ENCODE results near the gene BNC2.

The BNC2 gene

GRCh38 chr9:16834817-16835216 is 35.7 kb downstream of the BNC2 start:
- no peak overlapping the region for H3K4me3 ChIP-seq (ENCODE audit: low read depth, low read length, poor library complexity, severe bottlenecking)
- H3K9ac ChIP-seq (ENCODE audit: low read length): no peak overlapping the region
- no peaks in the 10 kb centered on the region for H3K9me2 ChIP-seq (ENCODE audit: low read depth, low read length)
- H3K4me2 ChIP-seq (ENCODE audit: low read length): no peak overlapping the region
- H3K9me3 ChIP-seq (ENCODE audit: low read length): no peaks in the 10 kb centered on the region
- H3K4me1 ChIP-seq (ENCODE audit: insufficient read depth, low read length, severe bottlenecking): no peaks in the 10 kb centered on the region
- no peaks in the 10 kb centered on the region for H3K79me2 ChIP-seq (ENCODE audit: insufficient read depth, low read length)
- H3K27me3 ChIP-seq (ENCODE audit: insufficient read depth, low read length): no peaks in the 10 kb centered on the region
- TF ChIP-seq CTCF (IDR thresholded peaks at IDR 0.05; ENCODE audit: low read length): no peak
- TF ChIP-seq EZH2 (IDR thresholded peaks at IDR 0.05; ENCODE audit: borderline replicate concordance, low read length): no peak
- no peaks in the 10 kb centered on the region for H3K36me3 ChIP-seq (ENCODE audit: insufficient read depth, low read length)
- no peaks in the 10 kb centered on the region for H3F3A ChIP-seq (ENCODE audit: insufficient read depth, low read length)
- H3K27ac ChIP-seq (ENCODE audit: low read depth, low read length, poor library complexity, severe bottlenecking): no peak overlapping the region
- no peaks in the 10 kb centered on the region for H4K20me1 ChIP-seq (ENCODE audit: insufficient read depth, low read length)
- H2AFZ ChIP-seq (ENCODE audit: low read length): no peak overlapping the region

- Histone ChIP-seq H3K9me3 (ENCODE audit: low read length) (no peaks in the 10 kb centered on the region), H3K36me3 (ENCODE audit: insufficient read depth, low read length) (no peaks in the 10 kb centered on the region), H3F3A (ENCODE audit: insufficient read depth, low read length) (no peaks in the 10 kb centered on the region), H2AFZ (ENCODE audit: low read length) (no peak overlapping the region), H3K9ac (ENCODE audit: low read length) (no peak overlapping the region), H3K27ac (ENCODE audit: low read depth, low read length, poor library complexity, severe bottlenecking) (no peak overlapping the region), H3K27me3 (ENCODE audit: insufficient read depth, low read length) (no peaks in the 10 kb centered on the region), H4K20me1 (ENCODE audit: insufficient read depth, low read length) (no peaks in the 10 kb centered on the region), H3K4me3 (ENCODE audit: low read depth, low read length, poor library complexity, severe bottlenecking) (no peak overlapping the region), H3K4me2 (ENCODE audit: low read length) (no peak overlapping the region), H3K9me2 (ENCODE audit: low read depth, low read length) (no peaks in the 10 kb centered on the region), H3K79me2 (ENCODE audit: insufficient read depth, low read length) (no peaks in the 10 kb centered on the region), H3K4me1 (ENCODE audit: insufficient read depth, low read length, severe bottlenecking) (no peaks in the 10 kb centered on the region)
- TF ChIP-seq EZH2 (IDR thresholded peaks at IDR 0.05; ENCODE audit: borderline replicate concordance, low read length) (no peak), CTCF (IDR thresholded peaks at IDR 0.05; ENCODE audit: low read length) (no peak)
Observed at GRCh38 chr9:16833296-16833835, 37.1 kb downstream of the BNC2 start.

GRCh38 chr9:16832101-16832500 is 38.4 kb downstream of the BNC2 start:
- H2AFZ ChIP-seq (ENCODE audit: low read length): no peak overlapping the region
- H4K20me1 ChIP-seq (ENCODE audit: insufficient read depth, low read length): no peaks in the 10 kb centered on the region
- no peaks in the 10 kb centered on the region for H3K36me3 ChIP-seq (ENCODE audit: insufficient read depth, low read length)
- H3K27ac ChIP-seq (ENCODE audit: low read depth, low read length, poor library complexity, severe bottlenecking): no peak overlapping the region
- H3K9me2 ChIP-seq (ENCODE audit: low read depth, low read length): no peaks in the 10 kb centered on the region
- H3K4me2 ChIP-seq (ENCODE audit: low read length): no peak overlapping the region
- no peaks in the 10 kb centered on the region for H3K4me1 ChIP-seq (ENCODE audit: insufficient read depth, low read length, severe bottlenecking)
- H3K9me3 ChIP-seq (ENCODE audit: low read length): no peaks in the 10 kb centered on the region
- TF ChIP-seq EZH2 (IDR thresholded peaks at IDR 0.05; ENCODE audit: borderline replicate concordance, low read length) (no peak), CTCF (IDR thresholded peaks at IDR 0.05; ENCODE audit: low read length) (no peak)
- no peaks in the 10 kb centered on the region for H3K27me3 ChIP-seq (ENCODE audit: insufficient read depth, low read length)
- H3K9ac ChIP-seq (ENCODE audit: low read length): no peak overlapping the region
- no peaks in the 10 kb centered on the region for H3K79me2 ChIP-seq (ENCODE audit: insufficient read depth, low read length)
- H3K4me3 ChIP-seq (ENCODE audit: low read depth, low read length, poor library complexity, severe bottlenecking): no peak overlapping the region
- H3F3A ChIP-seq (ENCODE audit: insufficient read depth, low read length): no peaks in the 10 kb centered on the region
